ENCODE results near the gene GRIPAP1.

The GRIPAP1 gene

GRCh38 chrX:48958635-48959094 is 43.4 kb downstream of the GRIPAP1 start:
- DNase-seq (ENCODE audit: low spot score) = no peak

- peak; percentile 93 for DNase-seq (ENCODE audit: low spot score)
Observed at GRCh38 chrX:48957827-48958634, 44.0 kb downstream of the GRIPAP1 start.

- peak; percentile 76 for DNase-seq (ENCODE audit: low spot score)
Observed at GRCh38 chrX:48957477-48957826, 44.6 kb downstream of the GRIPAP1 start, which contains the start of gene OTUD5. OTUD5 (minus strand) TSS chrX:48957607; CDS start chrX:48957570, 37 bp downstream.

GRCh38 chrX:48956728-48957414 is 45.2 kb downstream of the GRIPAP1 start:
- DNase-seq (ENCODE audit: low spot score) = peak; percentile 49

- no peak for DNase-seq (ENCODE audit: low spot score)
Observed at GRCh38 chrX:48948589-48948988, 53.5 kb downstream of the GRIPAP1 start.

GRCh38 chrX:48945517-48946348 is 56.3 kb downstream of the GRIPAP1 start:
- peak; percentile 61 for DNase-seq (ENCODE audit: low spot score)

- DNase-seq (ENCODE audit: low spot score) = no peak
Observed at GRCh38 chrX:48942895-48943294, 59.2 kb downstream of the GRIPAP1 start.

GRCh38 chrX:48940404-48940955 is 61.6 kb downstream of the GRIPAP1 start:
- no peak for DNase-seq (ENCODE audit: low spot score)

GRCh38 chrX:48939524-48940228 is 62.4 kb downstream of the GRIPAP1 start:
- no peak for DNase-seq (ENCODE audit: low spot score)

GRCh38 chrX:48938721-48939425 is 63.2 kb downstream of the GRIPAP1 start:
- DNase-seq (ENCODE audit: low spot score) = no peak

GRCh38 chrX:48937054-48937907 is 64.8 kb downstream of the GRIPAP1 start:
- no peak for DNase-seq (ENCODE audit: low spot score)

- DNase-seq (ENCODE audit: low spot score) = no peak
Observed at GRCh38 chrX:48936429-48937053, 65.5 kb downstream of the GRIPAP1 start.

GRCh38 chrX:48935301-48935670 is 66.8 kb downstream of the GRIPAP1 start:
- DNase-seq (ENCODE audit: low spot score) = no peak

GRCh38 chrX:48934581-48935300 is 67.3 kb downstream of the GRIPAP1 start:
- DNase-seq (ENCODE audit: low spot score) = no peak

GRCh38 chrX:48933757-48934156 is 68.3 kb downstream of the GRIPAP1 start:
- DNase-seq (ENCODE audit: low spot score) = no peak

GRCh38 chrX:48927736-48928382 is 74.2 kb downstream of the GRIPAP1 start:
- DNase-seq (ENCODE audit: low spot score) = no peak

- DNase-seq (ENCODE audit: low spot score) = no peak
Observed at GRCh38 chrX:48927123-48927522, 74.9 kb downstream of the GRIPAP1 start.

GRCh38 chrX:48924270-48924669 is 77.8 kb downstream of the GRIPAP1 start:
- DNase-seq (ENCODE audit: low spot score) = no peak

All from ecto neural progenitor cell (in vitro differentiated cells).